ENCODE measurements around the gene PSME1.

- TF ChIP-seq MYC (CRISPR knock-in tag; IDR thresholded peaks at IDR 0.05; ENCODE audit: borderline replicate concordance) (no peak), ZNF430 (CRISPR knock-in tag; IDR thresholded peaks at IDR 0.05) (no peak), SMARCC2 (IDR thresholded peaks at IDR 0.05) (no peak), GABPB1 (CRISPR knock-in tag; IDR thresholded peaks at IDR 0.05) (no peak), BRCA1 (CRISPR knock-in tag; IDR thresholded peaks at IDR 0.05) (peak; percentile 19; the same call in 1 of the 2 replicates)
Observed at GRCh38 chr14:24145690-24146452, 9.9 kb downstream of the PSME1 start.

All from HepG2 (cell line).